Measurements from ENCODE around the gene UBR4.

The UBR4 gene

DNA sequence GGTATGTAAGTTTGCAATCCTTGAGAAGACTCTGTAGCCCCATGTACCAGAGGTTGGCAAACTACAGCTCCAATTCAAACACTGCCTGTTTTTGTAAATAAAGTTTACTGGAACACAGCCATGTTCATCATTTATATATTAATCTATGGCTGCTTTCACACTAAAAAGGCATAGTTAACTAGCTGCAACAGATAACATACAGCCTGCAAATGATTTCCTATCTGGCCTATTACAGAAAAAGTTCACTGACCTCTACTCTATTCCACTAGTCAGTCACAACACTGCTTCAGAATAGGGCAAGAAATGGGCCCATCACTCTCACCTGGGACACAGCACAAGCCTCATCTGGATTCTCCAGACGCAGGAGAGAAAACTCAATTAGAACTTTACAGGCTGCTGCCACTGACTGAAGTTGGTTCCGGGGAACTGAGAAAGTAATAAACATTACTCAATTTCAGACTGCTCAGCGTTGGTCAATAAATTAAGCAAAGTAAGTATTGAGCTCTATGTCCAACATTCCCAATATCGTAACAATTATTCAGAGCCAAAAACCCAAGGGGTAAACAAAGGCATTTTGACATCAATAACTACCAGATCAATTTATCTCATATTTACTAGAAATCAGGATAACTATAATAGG, 10.6 kb downstream of the UBR4 start:
- TF ChIP-seq TCF12 (IDR thresholded peaks at IDR 0.05; ENCODE audit: low read depth): no peak
- TF ChIP-seq CEBPB (IDR thresholded peaks at IDR 0.05): no peak
- no peak for TF ChIP-seq YY1 (IDR thresholded peaks at IDR 0.05; ENCODE audit: low read depth)
- TF ChIP-seq TEAD4 (IDR thresholded peaks at IDR 0.05): no peak
- no peak for TF ChIP-seq EGR1 (IDR thresholded peaks at IDR 0.05)
- no peak for TF ChIP-seq RAD21 (IDR thresholded peaks at IDR 0.05; ENCODE audit: low read depth)
- TF ChIP-seq EP300 (IDR thresholded peaks at IDR 0.05; ENCODE audit: borderline replicate concordance): no peak
- TF ChIP-seq NFIC (IDR thresholded peaks at IDR 0.05): no peak
- TF ChIP-seq, protein P1, sequence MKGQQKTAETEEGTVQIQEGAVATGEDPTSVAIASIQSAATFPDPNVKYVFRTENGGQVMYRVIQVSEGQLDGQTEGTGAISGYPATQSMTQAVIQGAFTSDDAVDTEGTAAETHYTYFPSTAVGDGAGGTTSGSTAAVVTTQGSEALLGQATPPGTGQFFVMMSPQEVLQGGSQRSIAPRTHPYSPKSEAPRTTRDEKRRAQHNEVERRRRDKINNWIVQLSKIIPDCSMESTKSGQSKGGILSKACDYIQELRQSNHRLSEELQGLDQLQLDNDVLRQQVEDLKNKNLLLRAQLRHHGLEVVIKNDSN (IDR thresholded peaks at IDR 0.05): no peak
- no peak for TF ChIP-seq FOXM1 (IDR thresholded peaks at IDR 0.05; ENCODE audit: borderline replicate concordance, low read depth)
- TF ChIP-seq, protein P2, sequence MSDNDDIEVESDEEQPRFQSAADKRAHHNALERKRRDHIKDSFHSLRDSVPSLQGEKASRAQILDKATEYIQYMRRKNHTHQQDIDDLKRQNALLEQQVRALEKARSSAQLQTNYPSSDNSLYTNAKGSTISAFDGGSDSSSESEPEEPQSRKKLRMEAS (IDR thresholded peaks at IDR 0.05): no peak
- no peak for TF ChIP-seq ZBTB7A (IDR thresholded peaks at IDR 0.05; ENCODE audit: low read depth)
- TF ChIP-seq CREB1 (IDR thresholded peaks at IDR 0.05; ENCODE audit: low read depth): no peak
- no peak for TF ChIP-seq TAF1 (IDR thresholded peaks at IDR 0.05; ENCODE audit: low read depth)
- no peak for TF ChIP-seq REST (IDR thresholded peaks at IDR 0.05; ENCODE audit: low read depth)

GRCh38 chr1:19198820-19199219, 11.2 kb downstream of the UBR4 start:
- TF ChIP-seq TCF12 (IDR thresholded peaks at IDR 0.05; ENCODE audit: low read depth): no peak
- peak; percentile 37; the same call in 1 of the 2 replicates for TF ChIP-seq NFIC (IDR thresholded peaks at IDR 0.05)

DNA sequence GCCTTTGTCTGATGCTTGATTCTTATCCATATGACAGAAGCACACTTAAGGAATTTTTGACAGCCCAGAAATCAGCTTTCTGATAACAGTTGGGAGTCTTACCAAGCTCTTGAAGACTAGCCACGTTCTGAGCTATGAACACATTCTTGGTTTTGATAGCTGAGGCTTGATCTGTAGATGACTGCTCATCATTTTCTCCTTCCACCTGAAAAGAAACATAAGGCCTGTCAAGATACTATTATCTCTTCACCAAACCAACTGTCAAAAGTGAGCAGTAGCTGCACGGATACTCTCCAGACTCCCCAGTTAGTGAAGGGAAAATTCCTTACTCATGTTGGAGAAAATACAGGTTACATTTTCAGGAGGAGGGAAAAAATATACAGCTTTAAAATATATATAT, 12.2 kb downstream of the UBR4 start:
- no peak for TF ChIP-seq CEBPB (IDR thresholded peaks at IDR 0.05)
- no peak for TF ChIP-seq CREB1 (IDR thresholded peaks at IDR 0.05; ENCODE audit: low read depth)
- no peak for TF ChIP-seq RAD21 (IDR thresholded peaks at IDR 0.05; ENCODE audit: low read depth)
- no peak for TF ChIP-seq ZBTB7A (IDR thresholded peaks at IDR 0.05; ENCODE audit: low read depth)
- no peak for TF ChIP-seq FOXM1 (IDR thresholded peaks at IDR 0.05; ENCODE audit: borderline replicate concordance, low read depth)
- TF ChIP-seq, protein P2 (IDR thresholded peaks at IDR 0.05): no peak
- no peak for TF ChIP-seq TEAD4 (IDR thresholded peaks at IDR 0.05)
- no peak for TF ChIP-seq EP300 (IDR thresholded peaks at IDR 0.05; ENCODE audit: borderline replicate concordance)
- TF ChIP-seq EGR1 (IDR thresholded peaks at IDR 0.05): no peak
- no peak for TF ChIP-seq NFIC (IDR thresholded peaks at IDR 0.05)
- TF ChIP-seq, protein P1 (IDR thresholded peaks at IDR 0.05): no peak

DNA sequence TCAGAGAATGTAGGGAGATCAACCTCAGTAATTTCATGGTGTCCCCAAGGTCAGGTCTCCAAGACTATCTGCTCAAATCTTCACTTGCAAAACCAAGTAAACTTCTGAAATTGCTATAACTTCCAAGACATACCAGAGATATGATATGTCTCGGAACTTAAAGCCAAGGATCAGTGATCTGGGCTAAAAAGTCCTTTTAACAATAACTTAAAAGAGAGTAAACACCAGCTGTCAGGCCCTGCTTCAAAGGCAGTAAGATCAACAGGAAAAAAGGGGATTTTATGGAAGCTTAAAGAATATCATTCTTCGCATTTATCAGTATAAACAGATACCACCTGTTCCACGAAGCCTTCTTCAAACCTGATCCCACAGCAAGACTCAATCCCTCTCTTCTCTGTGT, 13.7 kb downstream of the UBR4 start:
- TF ChIP-seq TCF12 (IDR thresholded peaks at IDR 0.05; ENCODE audit: low read depth): no peak
- no peak for TF ChIP-seq REST (IDR thresholded peaks at IDR 0.05; ENCODE audit: low read depth)
- no peak for TF ChIP-seq CEBPB (IDR thresholded peaks at IDR 0.05)
- TF ChIP-seq, protein P2 (IDR thresholded peaks at IDR 0.05): no peak
- no peak for TF ChIP-seq TAF1 (IDR thresholded peaks at IDR 0.05; ENCODE audit: low read depth)
- TF ChIP-seq, protein P1 (IDR thresholded peaks at IDR 0.05): no peak
- no peak for TF ChIP-seq EP300 (IDR thresholded peaks at IDR 0.05; ENCODE audit: borderline replicate concordance)
- no peak for TF ChIP-seq CREB1 (IDR thresholded peaks at IDR 0.05; ENCODE audit: low read depth)
- TF ChIP-seq NFIC (IDR thresholded peaks at IDR 0.05): no peak

GRCh38 chr1:19193004-19193403, 17.1 kb downstream of the UBR4 start:
- TF ChIP-seq REST (IDR thresholded peaks at IDR 0.05; ENCODE audit: low read depth): no peak
- no peak for TF ChIP-seq ZBTB7A (IDR thresholded peaks at IDR 0.05; ENCODE audit: low read depth)
- TF ChIP-seq CREB1 (IDR thresholded peaks at IDR 0.05; ENCODE audit: low read depth): no peak
- TF ChIP-seq TEAD4 (IDR thresholded peaks at IDR 0.05): no peak
- TF ChIP-seq TCF12 (IDR thresholded peaks at IDR 0.05; ENCODE audit: low read depth): no peak
- TF ChIP-seq YY1 (IDR thresholded peaks at IDR 0.05; ENCODE audit: low read depth): no peak
- TF ChIP-seq NFIC (IDR thresholded peaks at IDR 0.05): no peak
- TF ChIP-seq CEBPB (IDR thresholded peaks at IDR 0.05): no peak
- no peak for TF ChIP-seq EP300 (IDR thresholded peaks at IDR 0.05; ENCODE audit: borderline replicate concordance)
- no peak for TF ChIP-seq RAD21 (IDR thresholded peaks at IDR 0.05; ENCODE audit: low read depth)
